ENCODE results near the gene CNN3. TPM values are rescaled to one million over a fixed set of nuclear protein-coding genes. Genes with fewer than 3 reads are reported as not detected.

Gene CNN3
- polyA plus RNA-seq, 1 of the 3 experiments (the other 2 are of a cell fraction): 204 TPM

- POLR2A ChIA-PET: no interaction called here
- H3K9ac ChIP-seq: no peak overlapping the region
- DNase-seq: no peak
- H3K79me2 ChIP-seq (ENCODE audit: insufficient read depth): no peaks in the 10 kb centered on the region
- H3K9me2 ChIP-seq: no peaks in the 10 kb centered on the region
- TF ChIP-seq SIN3A (IDR thresholded peaks at IDR 0.05; ENCODE audit: borderline replicate concordance, low read depth, low read length) (no peak), EP300 (IDR thresholded peaks at IDR 0.05; ENCODE audit: borderline replicate concordance in 1 of 2, low read depth in 1 of 2, low read length in 1 of 2) (0 out of 4 replicates have a peak, but pooled peaks of 1 of the 2 experiments have one; percentile 3)
- H4K20me1 ChIP-seq (ENCODE audit: insufficient read depth): no peaks in the 10 kb centered on the region
- H3K4me1 ChIP-seq (ENCODE audit: control insufficient read depth in 1 of 2, insufficient read depth in 2 of 2, low read depth in 1 of 2, low read length in 1 of 2): peaks cover 0 to 38% of the 10 kb centered on the region in 2 experiments
- no peaks in the 10 kb centered on the region for H3K27me3 ChIP-seq (ENCODE audit: insufficient read depth)
- H3K36me3 ChIP-seq (replicated peaks in 1 of 2; ENCODE audit: control insufficient read depth in 1 of 2, insufficient read depth in 2 of 2, low read length in 1 of 2): peaks cover 0 to 10% of the 10 kb centered on the region in 2 experiments
- H3K4me3 ChIP-seq (ENCODE audit: low read depth in 2 of 2, low read length in 1 of 2): no peak overlapping the region
- CTCF ChIA-PET: interaction anchor here (1.1 to 1.3 kb wide), 2 partner anchors 8 to 106 kb away, joined by 3 to 4 read pairs; partner anchors contain the start of gene CNN3
- H3K4me2 ChIP-seq: peak overlapping the region; percentile 7; the same call in 1 of the 2 replicates
- no peaks in the 10 kb centered on the region for H3K9me3 ChIP-seq
- H3F3A ChIP-seq (replicated peaks; ENCODE audit: insufficient read depth): peaks cover 13% of the 10 kb centered on the region
- peak overlapping the region; percentile 4 to 48; a peak in 3 of 4 replicates for H3K27ac ChIP-seq (ENCODE audit: low read depth in 2 of 2, low read length in 1 of 2)
- H2AFZ ChIP-seq (ENCODE audit: low read depth): no peak overlapping the region
- 48% methylated on average over 1 of the region's 1 CpG for WGBS (ENCODE audit: low lambda C conversion rate)
Observed at GRCh38 chr1:94935476-94935875, 8.6 kb upstream of the CNN3 start.

GRCh38 chr1:94935034-94935433 lies 8.1 kb upstream of the CNN3 start:
- no peaks in the 10 kb centered on the region for H3K27me3 ChIP-seq (ENCODE audit: insufficient read depth)
- H3K9me3 ChIP-seq: no peaks in the 10 kb centered on the region
- no peak overlapping the region for H3K9ac ChIP-seq
- H2AFZ ChIP-seq (ENCODE audit: low read depth): no peak overlapping the region
- POLR2A ChIA-PET: no interaction called here
- no peak overlapping the region for H3K4me3 ChIP-seq (ENCODE audit: low read depth in 2 of 2, low read length in 1 of 2)
- no peak for DNase-seq
- H3K36me3 ChIP-seq (replicated peaks in 1 of 2; ENCODE audit: control insufficient read depth in 1 of 2, insufficient read depth in 2 of 2, low read length in 1 of 2): peaks cover 0 to 10% of the 10 kb centered on the region in 2 experiments
- peak overlapping the region; percentile 7; the same call in 1 of the 2 replicates for H3K4me2 ChIP-seq
- peaks cover 1 to 38% of the 10 kb centered on the region in 2 experiments for H3K4me1 ChIP-seq (ENCODE audit: control insufficient read depth in 1 of 2, insufficient read depth in 2 of 2, low read depth in 1 of 2, low read length in 1 of 2)
- H4K20me1 ChIP-seq (ENCODE audit: insufficient read depth): no peaks in the 10 kb centered on the region
- H3F3A ChIP-seq (replicated peaks; ENCODE audit: insufficient read depth): peaks cover 13% of the 10 kb centered on the region
- H3K9me2 ChIP-seq: no peaks in the 10 kb centered on the region
- 73% methylated on average over 1 of the region's 1 CpG for WGBS (ENCODE audit: low lambda C conversion rate)
- TF ChIP-seq RFX5 (IDR thresholded peaks at IDR 0.05; ENCODE audit: low read length) (no peak), FOSL2 (IDR thresholded peaks at IDR 0.05; ENCODE audit: borderline replicate concordance, low read depth) (peak; percentile 9; the same call in 1 of the 2 replicates), TCF12 (IDR thresholded peaks at IDR 0.05) (peak; percentile 56), GATA2 (CRISPR knock-in tag; IDR thresholded peaks at IDR 0.05) (no peak), SIN3A (IDR thresholded peaks at IDR 0.05; ENCODE audit: borderline replicate concordance, low read depth, low read length) (no peak), EP300 (IDR thresholded peaks at IDR 0.05; ENCODE audit: borderline replicate concordance in 1 of 2, low read depth in 1 of 2, low read length in 1 of 2) (0 out of 4 replicates have a peak, but pooled peaks of 1 of the 2 experiments have one; percentile 5), EZH2phosphoT487 (IDR thresholded peaks at IDR 0.05; ENCODE audit: borderline replicate concordance, low read depth) (no peak), FOXM1 (IDR thresholded peaks at IDR 0.05; ENCODE audit: low read depth) (no peak), TEAD4 (IDR thresholded peaks at IDR 0.05; ENCODE audit: borderline replicate concordance, insufficient read depth) (no peak), REST (IDR thresholded peaks at IDR 0.05; ENCODE audit: low read depth, low read length) (no peak)
- TF ChIP-seq, protein P1, sequence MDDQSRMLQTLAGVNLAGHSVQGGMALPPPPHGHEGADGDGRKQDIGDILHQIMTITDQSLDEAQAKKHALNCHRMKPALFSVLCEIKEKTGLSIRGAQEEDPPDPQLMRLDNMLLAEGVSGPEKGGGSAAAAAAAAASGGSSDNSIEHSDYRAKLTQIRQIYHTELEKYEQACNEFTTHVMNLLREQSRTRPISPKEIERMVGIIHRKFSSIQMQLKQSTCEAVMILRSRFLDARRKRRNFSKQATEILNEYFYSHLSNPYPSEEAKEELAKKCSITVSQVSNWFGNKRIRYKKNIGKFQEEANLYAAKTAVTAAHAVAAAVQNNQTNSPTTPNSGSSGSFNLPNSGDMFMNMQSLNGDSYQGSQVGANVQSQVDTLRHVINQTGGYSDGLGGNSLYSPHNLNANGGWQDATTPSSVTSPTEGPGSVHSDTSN (IDR thresholded peaks at IDR 0.05): peak; percentile 39; the same call in 1 of the 2 replicates
- TF ChIP-seq, protein P2, sequence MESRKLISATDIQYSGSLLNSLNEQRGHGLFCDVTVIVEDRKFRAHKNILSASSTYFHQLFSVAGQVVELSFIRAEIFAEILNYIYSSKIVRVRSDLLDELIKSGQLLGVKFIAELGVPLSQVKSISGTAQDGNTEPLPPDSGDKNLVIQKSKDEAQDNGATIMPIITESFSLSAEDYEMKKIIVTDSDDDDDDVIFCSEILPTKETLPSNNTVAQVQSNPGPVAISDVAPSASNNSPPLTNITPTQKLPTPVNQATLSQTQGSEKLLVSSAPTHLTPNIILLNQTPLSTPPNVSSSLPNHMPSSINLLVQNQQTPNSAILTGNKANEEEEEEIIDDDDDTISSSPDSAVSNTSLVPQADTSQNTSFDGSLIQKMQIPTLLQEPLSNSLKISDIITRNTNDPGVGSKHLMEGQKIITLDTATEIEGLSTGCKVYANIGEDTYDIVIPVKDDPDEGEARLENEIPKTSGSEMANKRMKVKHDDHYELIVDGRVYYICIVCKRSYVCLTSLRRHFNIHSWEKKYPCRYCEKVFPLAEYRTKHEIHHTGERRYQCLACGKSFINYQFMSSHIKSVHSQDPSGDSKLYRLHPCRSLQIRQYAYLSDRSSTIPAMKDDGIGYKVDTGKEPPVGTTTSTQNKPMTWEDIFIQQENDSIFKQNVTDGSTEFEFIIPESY (IDR thresholded peaks at IDR 0.05; ENCODE audit: borderline replicate concordance, low read depth): no peak
- peak overlapping the region; percentile 4 to 48; a peak in 3 of 4 replicates for H3K27ac ChIP-seq (ENCODE audit: low read depth in 2 of 2, low read length in 1 of 2)
- CTCF ChIA-PET: interaction anchor here (1.0 to 1.3 kb wide), 2 partner anchors 106 to 107 kb away, joined by 4 to 6 read pairs; no protein-coding TSS in a partner anchor
- no peaks in the 10 kb centered on the region for H3K79me2 ChIP-seq (ENCODE audit: insufficient read depth)
